SK-N-SH treated with all-trans-retinoic acid at 6 μM for 48 hours (cell line): Measurements from ENCODE around the gene CDK10.

ENCODE experiments used
- ATAC-seq: fragments of 200-7000 bp; cut with Tn5 transposase; 3 replicates; pipeline ENCODE4 v1.9.1; 2020; ENCODE audit warnings: mild to moderate bottlenecking, moderate library complexity
- ARNTL ChIP-seq: fragments of 450-650 bp; formaldehyde crosslinking; IDR thresholded peaks from 2 replicates; pipeline ENCODE4 v1.5.0; 2020; ENCODE audit warnings: low read depth, mild to moderate bottlenecking, moderate library complexity, borderline replicate concordance
- BACH2 ChIP-seq: fragments of 250-450 bp; sonication (Bioruptor Pico); IDR thresholded peaks from 2 replicates; pipeline ENCODE4 v1.9.0; 2021; ENCODE audit warnings: mild to moderate bottlenecking, borderline replicate concordance
- CREB5 ChIP-seq: fragments of 250-450 bp; sonication (Bioruptor Pico); IDR thresholded peaks from 2 replicates; pipeline ENCODE4 v1.5.1; 2020; ENCODE audit warnings: low read depth, mild to moderate bottlenecking, moderate library complexity
- CSRNP3 ChIP-seq: fragments of 250-450 bp; sonication (Bioruptor Pico); IDR thresholded peaks from 2 replicates; pipeline ENCODE4 v1.5.1; 2021; ENCODE audit warnings: mild to moderate bottlenecking, moderate library complexity
- ESRRG ChIP-seq: fragments of 250-450 bp; sonication (Bioruptor Pico); IDR thresholded peaks from 2 replicates; pipeline ENCODE4 v1.6.1; 2021; ENCODE audit warnings: mild to moderate bottlenecking
- ISL1 ChIP-seq: fragments of 250-450 bp; sonication (Bioruptor Pico); IDR thresholded peaks from 2 replicates; pipeline ENCODE4 v2.1.2; 2022; ENCODE audit warnings: mild to moderate bottlenecking, moderate library complexity
- OSR1 ChIP-seq: fragments of 250-450 bp; sonication (Bioruptor Pico); IDR thresholded peaks from 2 replicates; pipeline ENCODE4 v1.8.0; 2022; ENCODE audit warnings: moderate library complexity, mild to moderate bottlenecking, inconsistent platforms
- PATZ1 ChIP-seq: fragments of 250-450 bp; sonication (Bioruptor Pico); IDR thresholded peaks from 2 replicates; pipeline ENCODE4 v1.8.0; 2020; ENCODE audit warnings: mild to moderate bottlenecking, moderate library complexity, borderline replicate concordance
- POU6F1 ChIP-seq: fragments of 250-450 bp; sonication (Bioruptor Pico); IDR thresholded peaks from 2 replicates; pipeline ENCODE4 v1.8.0; 2021; ENCODE audit warnings: low read depth, mild to moderate bottlenecking, moderate library complexity, borderline replicate concordance
- PPARA ChIP-seq: fragments of 250-450 bp; sonication (Bioruptor Pico); IDR thresholded peaks from 2 replicates; pipeline ENCODE4 v1.5.0; 2020; ENCODE audit warnings: mild to moderate bottlenecking, borderline replicate concordance
- SNAI2 ChIP-seq: fragments of 250-450 bp; sonication (Bioruptor Pico); IDR thresholded peaks from 2 replicates; pipeline ENCODE4 v1.5.0; 2020; ENCODE audit warnings: mild to moderate bottlenecking, moderate library complexity
- TCF4 ChIP-seq: fragments of 250-450 bp; sonication (Bioruptor Pico); IDR thresholded peaks from 2 replicates; pipeline ENCODE4 v1.8.0; 2021; ENCODE audit warnings: mild to moderate bottlenecking, moderate library complexity, borderline replicate concordance
- TOX ChIP-seq: fragments of 250-450 bp; sonication (Bioruptor Pico); IDR thresholded peaks from 2 replicates; pipeline ENCODE4 v1.8.0; 2021; ENCODE audit warnings: mild to moderate bottlenecking, moderate library complexity, borderline replicate concordance
- TSHZ2 ChIP-seq: fragments of 250-450 bp; sonication (Bioruptor Pico); IDR thresholded peaks from 2 replicates; pipeline ENCODE4 v1.5.0; 2020; ENCODE audit warnings: mild to moderate bottlenecking, moderate library complexity
- ZC3H10 ChIP-seq: fragments of 250-450 bp; sonication (Bioruptor Pico); IDR thresholded peaks from 2 replicates; pipeline ENCODE4 v1.5.1; 2021; ENCODE audit warnings: mild to moderate bottlenecking, moderate library complexity
- ZFP3 ChIP-seq: fragments of 250-450 bp; sonication (Bioruptor Pico); IDR thresholded peaks from 2 replicates; pipeline ENCODE4 v1.5.0; 2020; ENCODE audit warnings: mild to moderate bottlenecking, moderate library complexity
- ZFP30 ChIP-seq: fragments of 450-650 bp; formaldehyde crosslinking; IDR thresholded peaks from 2 replicates; pipeline ENCODE4 v1.5.0; 2022; ENCODE audit warnings: mild to moderate bottlenecking, moderate library complexity
- ZNF565 ChIP-seq: fragments of 450-650 bp; formaldehyde crosslinking; conservative IDR thresholded peaks from 2 replicates; pipeline ENCODE4 v1.5.0; 2020; ENCODE audit warnings: low read depth, mild to moderate bottlenecking, moderate library complexity
- ZNF70 ChIP-seq: fragments of 450-650 bp; formaldehyde crosslinking; IDR thresholded peaks from 2 replicates; pipeline ENCODE4 v1.5.0; 2020; ENCODE audit warnings: mild to moderate bottlenecking, moderate library complexity
- ZNF8 ChIP-seq: fragments of 450-650 bp; formaldehyde crosslinking; IDR thresholded peaks from 2 replicates; pipeline ENCODE4 v1.5.0; 2020; ENCODE audit warnings: mild to moderate bottlenecking, moderate library complexity

The CDK10 gene

GRCh38 chr16:89733322-89733721 is 46.8 kb downstream of the CDK10 start:
- no peak for ATAC-seq

GRCh38 chr16:89733792-89734191 is 47.3 kb downstream of the CDK10 start:
- no peak for ATAC-seq
- no peak for TF ChIP-seq TOX (CRISPR knock-in tag)
- TF ChIP-seq POU6F1 (CRISPR knock-in tag) = no peak
- TF ChIP-seq ZFP30 = no peak
- no peak for TF ChIP-seq TSHZ2 (CRISPR knock-in tag)
- TF ChIP-seq ZNF70 (CRISPR knock-in tag) = no peak

More at GRCh38 chr16:89733322-89733721, 46.8 kb downstream of the CDK10 start:
- TF ChIP-seq PPARA (CRISPR knock-in tag) = no peak
- no peak for TF ChIP-seq BACH2 (CRISPR knock-in tag)
- no peak for TF ChIP-seq CREB5 (CRISPR knock-in tag)
- no peak for TF ChIP-seq ZC3H10 (CRISPR knock-in tag)
- no peak for TF ChIP-seq TCF4 (CRISPR knock-in tag)
- TF ChIP-seq POU6F1 (CRISPR knock-in tag) = no peak
- no peak for TF ChIP-seq ZFP30
- no peak for TF ChIP-seq OSR1 (CRISPR knock-in tag)
- no peak for TF ChIP-seq ZNF565 (CRISPR knock-in tag)
- no peak for TF ChIP-seq ZNF8 (CRISPR knock-in tag)
- no peak for TF ChIP-seq PATZ1 (CRISPR knock-in tag)
- TF ChIP-seq TSHZ2 (CRISPR knock-in tag) = no peak
- TF ChIP-seq ARNTL (CRISPR knock-in tag) = no peak
- no peak for TF ChIP-seq SNAI2 (CRISPR knock-in tag)
- no peak for TF ChIP-seq ISL1 (CRISPR knock-in tag)
- no peak for TF ChIP-seq ZFP3 (CRISPR knock-in tag)
- no peak for TF ChIP-seq CSRNP3
- TF ChIP-seq ESRRG (CRISPR knock-in tag) = no peak
